ENCODE results near the gene GPRC5C. TPM values are rescaled to one million over a fixed set of nuclear protein-coding genes. Genes with fewer than 3 reads are reported as not detected.

GPRC5C gene
- total and polyA plus RNA-seq, 2 of the 13 experiments (the other 11 are each of a cell fraction or from before 2014, with no cell fraction given) = 85.6 to 300 TPM

- Histone ChIP-seq H3K27me3 (ENCODE audit: control insufficient read depth in 1 of 2, insufficient read depth in 2 of 2, low read length in 2 of 2) (peaks cover 0 to 13% of the 10 kb centered on the region in 2 experiments; a peak in 1 of 5 replicates), H3K36me3 (replicated peaks in 1 of 2; ENCODE audit: control insufficient read depth in 1 of 2, insufficient read depth in 2 of 2, low read length in 2 of 2) (peaks cover 4 to 10% of the 10 kb centered on the region in 2 experiments), H4K20me1 (ENCODE audit: insufficient read depth, low read length) (no peaks in the 10 kb centered on the region; the same call in 1 of the 2 replicates), H3K79me2 (ENCODE audit: insufficient read depth, low read length) (no peaks in the 10 kb centered on the region), H3K4me2 (ENCODE audit: low read depth, low read length) (no peak overlapping the region), H2AFZ (ENCODE audit: low read length) (no peak overlapping the region), H3K4me1 (ENCODE audit: insufficient read depth, low read length) (peaks cover 36% of the 10 kb centered on the region), H3K9me3 (ENCODE audit: low read length) (no peaks in the 10 kb centered on the region), H3K27ac (ENCODE audit: extremely low read length, insufficient read depth, low read length) (no peak overlapping the region), H3K4me3 (replicated peaks in 1 of 3; ENCODE audit: insufficient read depth in 1 of 3, low read depth in 2 of 3, low read length in 3 of 3) (no peak overlapping the region), H3K9ac (ENCODE audit: insufficient read depth, low read depth, low read length) (no peak overlapping the region)
- 71% methylated on average over 16 of the region's 16 CpGs for WGBS (ENCODE audit: low lambda C conversion rate)
- ChIA-PET CTCF (ENCODE audit: low intra/inter-chr PET ratio, low total read pairs) (no interaction called here), POLR2A (interaction anchor here (2.3 to 6.2 kb wide), 5 partner anchors 9 to 84 kb away, joined by 6 to 126 read pairs (median 99); no protein-coding TSS in a partner anchor)
- FAIRE-seq (no peak), ATAC-seq (no peak), DNase-seq (ENCODE audit: low spot score) (no peak)
- TF ChIP-seq, protein P1, sequence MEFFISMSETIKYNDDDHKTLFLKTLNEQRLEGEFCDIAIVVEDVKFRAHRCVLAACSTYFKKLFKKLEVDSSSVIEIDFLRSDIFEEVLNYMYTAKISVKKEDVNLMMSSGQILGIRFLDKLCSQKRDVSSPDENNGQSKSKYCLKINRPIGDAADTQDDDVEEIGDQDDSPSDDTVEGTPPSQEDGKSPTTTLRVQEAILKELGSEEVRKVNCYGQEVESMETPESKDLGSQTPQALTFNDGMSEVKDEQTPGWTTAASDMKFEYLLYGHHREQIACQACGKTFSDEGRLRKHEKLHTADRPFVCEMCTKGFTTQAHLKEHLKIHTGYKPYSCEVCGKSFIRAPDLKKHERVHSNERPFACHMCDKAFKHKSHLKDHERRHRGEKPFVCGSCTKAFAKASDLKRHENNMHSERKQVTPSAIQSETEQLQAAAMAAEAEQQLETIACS (CRISPR knock-in tag; IDR thresholded peaks at IDR 0.05) = 0 out of 2 replicates have a peak, but pooled peaks have one; percentile 15
- TF ChIP-seq ZNF629 (CRISPR knock-in tag; conservative IDR thresholded peaks at IDR 0.05) (peak; percentile 89), ZNF350 (CRISPR knock-in tag; IDR thresholded peaks at IDR 0.05; ENCODE audit: borderline replicate concordance, low read depth) (0 out of 2 replicates have a peak, but pooled peaks have one; percentile 7), ATRX (CRISPR knock-in tag; IDR thresholded peaks at IDR 0.05; ENCODE audit: borderline replicate concordance) (no peak), ZNF747 (CRISPR knock-in tag; IDR thresholded peaks at IDR 0.05; ENCODE audit: borderline replicate concordance) (no peak), ZNF274 (CRISPR knock-in tag; IDR thresholded peaks at IDR 0.05) (0 out of 2 replicates have a peak, but pooled peaks have one; percentile 6), FOXC1 (CRISPR knock-in tag; IDR thresholded peaks at IDR 0.05; ENCODE audit: borderline replicate concordance) (peak; percentile 41; the same call in 1 of the 2 replicates), IRX3 (CRISPR knock-in tag; IDR thresholded peaks at IDR 0.05; ENCODE audit: borderline replicate concordance, low read depth) (no peak), SRSF1 (optimal IDR thresholded peaks at IDR 0.05; ENCODE audit: low read depth, low read length) (peak; percentile 33), ZNF441 (CRISPR knock-in tag; IDR thresholded peaks at IDR 0.05; ENCODE audit: borderline replicate concordance) (no peak), ZNF234 (CRISPR knock-in tag; conservative IDR thresholded peaks at IDR 0.05) (no peak), ZMYM3 (CRISPR knock-in tag; IDR thresholded peaks at IDR 0.05) (peak; percentile 33; the same call in 1 of the 2 replicates)
- TF ChIP-seq, protein P2, sequence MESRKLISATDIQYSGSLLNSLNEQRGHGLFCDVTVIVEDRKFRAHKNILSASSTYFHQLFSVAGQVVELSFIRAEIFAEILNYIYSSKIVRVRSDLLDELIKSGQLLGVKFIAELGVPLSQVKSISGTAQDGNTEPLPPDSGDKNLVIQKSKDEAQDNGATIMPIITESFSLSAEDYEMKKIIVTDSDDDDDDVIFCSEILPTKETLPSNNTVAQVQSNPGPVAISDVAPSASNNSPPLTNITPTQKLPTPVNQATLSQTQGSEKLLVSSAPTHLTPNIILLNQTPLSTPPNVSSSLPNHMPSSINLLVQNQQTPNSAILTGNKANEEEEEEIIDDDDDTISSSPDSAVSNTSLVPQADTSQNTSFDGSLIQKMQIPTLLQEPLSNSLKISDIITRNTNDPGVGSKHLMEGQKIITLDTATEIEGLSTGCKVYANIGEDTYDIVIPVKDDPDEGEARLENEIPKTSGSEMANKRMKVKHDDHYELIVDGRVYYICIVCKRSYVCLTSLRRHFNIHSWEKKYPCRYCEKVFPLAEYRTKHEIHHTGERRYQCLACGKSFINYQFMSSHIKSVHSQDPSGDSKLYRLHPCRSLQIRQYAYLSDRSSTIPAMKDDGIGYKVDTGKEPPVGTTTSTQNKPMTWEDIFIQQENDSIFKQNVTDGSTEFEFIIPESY (CRISPR knock-in tag; IDR thresholded peaks at IDR 0.05) = 0 out of 2 replicates have a peak, but pooled peaks have one; percentile 14
- in situ Hi-C loops (cut with HindIII; ENCODE audit: extremely low pct_ligation_motif_present, low pct_unique_long_range_greater_than_20kb) = no loop called here
- BruUV-seq (replicated peaks) = no TSS peak
- intact Hi-C loops (cut with micrococcal nuclease; ENCODE audit: unreplicated experiment) = loop anchor here (10.0 kb wide), 1 partner anchor 247 kb away; the partner anchor contains the start of gene RPL38
Measured at GRCh38 chr17:74452033-74452840, 20.3 kb downstream of the GPRC5C start.

All from HepG2 (cell line).